ENCODE measurements around the gene SSB.

SSB gene

DNA sequence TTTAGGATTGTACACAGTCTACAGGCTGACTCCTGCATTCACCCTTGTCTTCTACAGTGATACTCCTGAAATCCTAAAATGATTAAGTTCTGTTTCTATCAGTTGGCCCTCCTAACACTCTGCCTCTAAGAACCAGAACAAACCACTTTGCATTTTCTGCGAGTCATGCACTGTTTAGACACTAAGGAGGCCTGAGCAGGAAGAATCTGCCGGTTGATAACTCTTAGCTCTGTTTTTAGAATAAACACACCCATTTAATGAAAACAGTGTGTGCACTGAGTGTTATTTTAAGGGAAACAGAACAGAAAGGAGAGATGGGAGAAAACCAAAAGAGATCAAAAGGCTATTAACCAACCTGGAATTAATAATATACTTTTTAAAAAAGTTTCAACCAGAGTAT lies 22.9 kb upstream of the SSB start:
- Mint-ChIP-seq H3K4me3 (no peak overlapping the region), H3K36me3 (ENCODE audit: low read depth) (peaks cover 7% of the 10 kb centered on the region), H3K9me3 (no peaks in the 10 kb centered on the region), H3K27me3 (ENCODE audit: low read depth) (no peaks in the 10 kb centered on the region), H3K27ac (peak overlapping the region; percentile 75 to 93 (median 82)), H3K4me1 (peaks cover 14% of the 10 kb centered on the region)
- TF ChIP-seq, protein P1, sequence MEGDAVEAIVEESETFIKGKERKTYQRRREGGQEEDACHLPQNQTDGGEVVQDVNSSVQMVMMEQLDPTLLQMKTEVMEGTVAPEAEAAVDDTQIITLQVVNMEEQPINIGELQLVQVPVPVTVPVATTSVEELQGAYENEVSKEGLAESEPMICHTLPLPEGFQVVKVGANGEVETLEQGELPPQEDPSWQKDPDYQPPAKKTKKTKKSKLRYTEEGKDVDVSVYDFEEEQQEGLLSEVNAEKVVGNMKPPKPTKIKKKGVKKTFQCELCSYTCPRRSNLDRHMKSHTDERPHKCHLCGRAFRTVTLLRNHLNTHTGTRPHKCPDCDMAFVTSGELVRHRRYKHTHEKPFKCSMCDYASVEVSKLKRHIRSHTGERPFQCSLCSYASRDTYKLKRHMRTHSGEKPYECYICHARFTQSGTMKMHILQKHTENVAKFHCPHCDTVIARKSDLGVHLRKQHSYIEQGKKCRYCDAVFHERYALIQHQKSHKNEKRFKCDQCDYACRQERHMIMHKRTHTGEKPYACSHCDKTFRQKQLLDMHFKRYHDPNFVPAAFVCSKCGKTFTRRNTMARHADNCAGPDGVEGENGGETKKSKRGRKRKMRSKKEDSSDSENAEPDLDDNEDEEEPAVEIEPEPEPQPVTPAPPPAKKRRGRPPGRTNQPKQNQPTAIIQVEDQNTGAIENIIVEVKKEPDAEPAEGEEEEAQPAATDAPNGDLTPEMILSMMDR (IDR thresholded peaks at IDR 0.05; ENCODE audit: unreplicated experiment in 3 of 3) = no peak

DNA sequence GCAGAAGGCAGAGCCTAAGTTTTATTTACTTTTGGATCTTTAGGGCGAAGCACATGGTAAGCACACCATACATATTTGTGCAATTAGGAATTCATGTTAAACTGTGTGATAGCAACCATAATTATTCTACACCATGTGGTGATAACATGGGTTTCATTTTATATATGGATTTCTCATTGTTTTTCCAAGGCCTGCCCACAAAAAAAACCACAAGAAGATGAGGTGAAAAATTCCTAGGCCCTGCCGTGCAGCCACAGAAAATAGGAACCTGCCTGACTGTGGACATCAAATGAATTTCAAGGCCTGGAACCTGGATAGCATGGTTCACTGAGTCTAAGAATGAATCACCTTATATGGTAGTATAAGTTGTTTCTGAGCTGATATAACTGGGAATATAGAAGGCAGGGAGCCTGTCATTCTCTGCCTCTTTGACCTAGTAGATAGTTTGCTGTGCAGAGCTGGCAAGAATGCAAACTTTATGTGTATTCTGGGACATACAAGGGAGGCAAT lies 22.4 kb upstream of the SSB start:
- Mint-ChIP-seq H3K4me3 (no peak overlapping the region), H3K27ac (peak overlapping the region; percentile 75 to 93 (median 82)), H3K27me3 (ENCODE audit: low read depth) (no peaks in the 10 kb centered on the region), H3K36me3 (ENCODE audit: low read depth) (peaks cover 7% of the 10 kb centered on the region), H3K4me1 (peaks cover 14% of the 10 kb centered on the region), H3K9me3 (no peaks in the 10 kb centered on the region)
- TF ChIP-seq, protein P1 (IDR thresholded peaks at IDR 0.05; ENCODE audit: unreplicated experiment in 3 of 3) = no peak

DNA sequence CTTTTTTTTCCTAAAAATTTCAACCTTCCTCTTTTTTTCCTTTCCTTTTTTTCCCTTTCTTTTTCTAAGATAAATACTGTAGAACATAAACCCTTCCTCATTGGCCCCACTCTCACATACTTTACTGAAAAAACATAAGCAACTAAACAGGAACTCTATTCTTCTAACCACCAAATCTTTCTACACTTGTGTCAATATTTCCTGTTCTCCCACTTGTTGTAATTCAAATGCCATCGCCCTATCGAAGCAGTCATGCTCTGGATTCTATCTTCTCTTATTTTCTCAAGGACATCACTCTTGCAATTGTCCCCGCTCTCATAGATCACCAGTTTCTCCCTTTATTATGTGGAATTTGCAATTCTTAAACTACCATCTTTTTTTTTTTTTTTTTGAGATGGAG lies 20.2 kb upstream of the SSB start:
- Mint-ChIP-seq H3K36me3 (ENCODE audit: low read depth) (peaks cover 7% of the 10 kb centered on the region), H3K27ac (peak overlapping the region; percentile 1 to 67 (median 15)), H3K4me3 (no peak overlapping the region), H3K9me3 (no peaks in the 10 kb centered on the region), H3K4me1 (peaks cover 14% of the 10 kb centered on the region), H3K27me3 (ENCODE audit: low read depth) (no peaks in the 10 kb centered on the region)
- TF ChIP-seq, protein P1 (IDR thresholded peaks at IDR 0.05; ENCODE audit: unreplicated experiment in 3 of 3) = no peak

DNA sequence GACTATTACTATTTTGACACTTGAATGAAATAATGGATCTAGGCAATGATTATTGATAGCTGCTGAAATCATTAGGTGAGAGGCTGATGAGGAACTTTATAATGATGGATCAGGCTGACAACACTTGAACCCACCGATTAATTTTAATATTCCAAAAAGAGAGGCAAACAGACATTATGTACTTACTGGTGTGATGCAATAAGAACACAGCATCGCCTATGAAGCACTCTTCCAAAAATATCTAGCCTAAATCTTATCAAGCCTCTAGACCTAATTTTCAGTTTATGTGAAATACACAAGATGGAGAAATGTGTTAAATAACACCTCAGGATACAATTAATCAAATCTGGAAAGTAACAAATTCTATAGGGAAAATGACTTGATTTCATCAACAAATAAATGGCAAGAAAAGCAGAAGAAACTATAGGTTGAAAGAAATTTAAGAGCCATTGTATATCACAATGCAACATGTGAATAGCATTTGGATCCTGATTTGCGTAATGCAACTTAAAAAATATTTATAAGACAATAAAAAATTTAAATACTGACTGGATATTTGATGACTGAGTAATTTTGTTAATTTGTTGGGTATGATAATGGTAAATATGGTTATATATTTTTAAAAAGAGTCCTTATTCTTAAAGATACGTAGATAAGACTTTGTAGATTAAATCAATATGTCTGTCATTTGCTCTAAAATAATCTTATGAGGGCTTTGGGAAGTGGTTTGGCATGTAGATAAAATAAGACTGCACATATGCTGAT lies 17.2 kb upstream of the SSB start:
- peaks cover 5% of the 10 kb centered on the region for H3K4me1 Mint-ChIP-seq
- no peak overlapping the region for H3K27ac Mint-ChIP-seq
- no peaks in the 10 kb centered on the region for H3K9me3 Mint-ChIP-seq
- no peak overlapping the region for H3K4me3 Mint-ChIP-seq
- TF ChIP-seq, protein P1 (IDR thresholded peaks at IDR 0.05; ENCODE audit: unreplicated experiment in 3 of 3) = no peak
- no peaks in the 10 kb centered on the region for H3K27me3 Mint-ChIP-seq (ENCODE audit: low read depth)
- H3K36me3 Mint-ChIP-seq (ENCODE audit: low read depth) = peaks cover 7% of the 10 kb centered on the region

DNA sequence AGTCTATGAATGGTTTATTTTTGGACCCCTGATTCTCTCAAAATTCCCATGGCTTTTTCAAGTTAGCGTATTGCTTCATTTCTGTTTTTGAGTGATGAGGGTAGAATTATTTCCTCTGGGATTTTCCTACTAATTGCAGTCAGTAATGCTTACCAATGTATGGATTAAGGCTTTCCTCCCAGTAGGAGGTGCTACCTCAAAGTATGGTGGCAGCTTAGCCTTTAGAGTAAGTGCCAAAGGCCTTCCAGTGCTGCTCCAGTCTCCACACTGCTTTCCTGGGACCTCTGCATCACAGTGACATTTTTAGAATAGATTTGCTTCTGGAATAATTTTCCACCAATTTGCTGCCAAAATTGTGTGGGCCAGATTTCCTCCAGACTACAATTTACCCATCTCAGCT lies 16.2 kb upstream of the SSB start:
- no peaks in the 10 kb centered on the region for H3K27me3 Mint-ChIP-seq (ENCODE audit: low read depth)
- no peak overlapping the region for H3K27ac Mint-ChIP-seq
- TF ChIP-seq, protein P1 (IDR thresholded peaks at IDR 0.05; ENCODE audit: unreplicated experiment in 3 of 3) = no peak
- no peak overlapping the region for H3K4me3 Mint-ChIP-seq
- H3K4me1 Mint-ChIP-seq = no peaks in the 10 kb centered on the region
- H3K9me3 Mint-ChIP-seq = no peaks in the 10 kb centered on the region
- H3K36me3 Mint-ChIP-seq (ENCODE audit: low read depth) = peaks cover 7% of the 10 kb centered on the region

DNA sequence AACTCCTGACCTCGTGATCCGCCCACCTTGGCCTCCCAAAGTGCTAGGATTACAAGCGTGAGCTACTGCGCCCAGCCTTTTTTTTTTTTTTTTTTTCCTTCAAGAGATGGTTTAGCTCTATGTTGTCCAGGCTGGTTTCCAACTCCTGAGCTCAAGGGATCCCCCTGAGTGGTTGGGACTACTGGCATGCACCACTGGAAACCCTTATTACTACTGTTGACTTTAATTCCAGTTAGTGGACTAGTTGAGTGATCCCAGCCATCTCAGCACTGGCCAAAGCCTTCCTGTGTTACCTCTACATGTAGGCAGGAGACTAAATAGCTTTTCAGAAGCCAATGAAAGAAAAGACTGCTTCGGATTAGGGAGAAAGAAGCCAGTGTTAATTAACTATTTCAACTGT lies 8.1 kb upstream of the SSB start:
- no peaks in the 10 kb centered on the region for H3K36me3 Mint-ChIP-seq (ENCODE audit: low read depth)
- no peaks in the 10 kb centered on the region for H3K4me1 Mint-ChIP-seq
- peaks cover 5% of the 10 kb centered on the region for H3K27me3 Mint-ChIP-seq (ENCODE audit: low read depth)
- H3K27ac Mint-ChIP-seq = no peak overlapping the region
- TF ChIP-seq, protein P1 (IDR thresholded peaks at IDR 0.05; ENCODE audit: unreplicated experiment in 3 of 3) = no peak
- no peaks in the 10 kb centered on the region for H3K9me3 Mint-ChIP-seq
- H3K4me3 Mint-ChIP-seq = no peak overlapping the region

Data from nephron (organoid).